Measurements from ENCODE around the gene JAKMIP3.

- no peak for TF ChIP-seq POLR2A (IDR thresholded peaks at IDR 0.05)
- no peak for TF ChIP-seq CTCF (IDR thresholded peaks at IDR 0.05)
Measured at GRCh38 chr10:132058111-132058745, 7.5 kb upstream of the JAKMIP3 start.
